ENCODE results near the gene HTR2B. TPM values are rescaled to one million over a fixed set of nuclear protein-coding genes. Genes with fewer than 3 reads are reported as not detected.
"Not testable (repeated sequence)": the region's sequence is repeated elsewhere in the genome, so short reads cannot be mapped to it uniquely, and the experiment has no call there.

HTR2B gene
- total RNA-seq, 4 donors from 2014 or later: 0.20 to 0.60 (median 0.42) TPM; not detected in 1

DNA sequence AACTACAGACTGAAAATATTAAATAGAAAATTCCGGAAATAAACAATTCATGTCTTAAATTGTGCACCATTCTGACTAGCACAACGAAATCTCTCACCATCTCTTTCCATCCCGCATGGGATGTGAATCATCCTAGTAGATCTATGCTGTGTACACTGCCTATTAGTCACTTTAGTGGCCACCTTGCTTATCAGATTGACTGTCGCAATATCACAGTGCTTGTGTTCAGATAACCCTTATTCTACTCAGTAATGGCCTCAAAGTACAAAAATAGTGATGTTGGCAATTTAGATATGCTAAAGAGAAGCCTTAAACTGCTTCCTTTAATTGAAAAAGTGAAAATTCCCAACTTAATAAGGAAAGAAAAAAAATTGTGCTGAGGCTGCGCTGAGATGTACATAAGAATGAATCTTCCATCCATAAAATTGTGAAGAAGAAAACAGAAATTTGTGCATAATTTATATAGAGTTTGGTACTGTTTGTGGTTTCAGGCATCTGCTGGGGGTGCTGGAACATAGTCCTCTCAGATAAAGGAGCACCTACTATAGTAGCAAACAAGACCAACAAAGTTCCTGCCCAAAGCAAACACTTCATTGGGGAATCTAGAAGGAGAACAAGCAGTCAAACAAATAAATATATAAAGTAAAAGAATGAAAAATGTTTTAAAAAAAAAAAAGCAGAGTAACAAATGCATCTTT is 56.2 kb downstream of the HTR2B start:
- DNase-seq (ENCODE audit: low spot score in 2 of 2): no peak
- Histone ChIP-seq H3K4me1 (no peaks in the 10 kb centered on the region), H3K36me3 (peaks cover 0 to 90% (median 4%) of the 10 kb centered on the region in 3 donors), H3K4me3 (no peak overlapping the region), H3K27ac (no peak overlapping the region), H3K9me3 (no peaks in the 10 kb centered on the region), H3K27me3 (no peaks in the 10 kb centered on the region)
- TF ChIP-seq, protein P1, sequence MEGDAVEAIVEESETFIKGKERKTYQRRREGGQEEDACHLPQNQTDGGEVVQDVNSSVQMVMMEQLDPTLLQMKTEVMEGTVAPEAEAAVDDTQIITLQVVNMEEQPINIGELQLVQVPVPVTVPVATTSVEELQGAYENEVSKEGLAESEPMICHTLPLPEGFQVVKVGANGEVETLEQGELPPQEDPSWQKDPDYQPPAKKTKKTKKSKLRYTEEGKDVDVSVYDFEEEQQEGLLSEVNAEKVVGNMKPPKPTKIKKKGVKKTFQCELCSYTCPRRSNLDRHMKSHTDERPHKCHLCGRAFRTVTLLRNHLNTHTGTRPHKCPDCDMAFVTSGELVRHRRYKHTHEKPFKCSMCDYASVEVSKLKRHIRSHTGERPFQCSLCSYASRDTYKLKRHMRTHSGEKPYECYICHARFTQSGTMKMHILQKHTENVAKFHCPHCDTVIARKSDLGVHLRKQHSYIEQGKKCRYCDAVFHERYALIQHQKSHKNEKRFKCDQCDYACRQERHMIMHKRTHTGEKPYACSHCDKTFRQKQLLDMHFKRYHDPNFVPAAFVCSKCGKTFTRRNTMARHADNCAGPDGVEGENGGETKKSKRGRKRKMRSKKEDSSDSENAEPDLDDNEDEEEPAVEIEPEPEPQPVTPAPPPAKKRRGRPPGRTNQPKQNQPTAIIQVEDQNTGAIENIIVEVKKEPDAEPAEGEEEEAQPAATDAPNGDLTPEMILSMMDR (IDR thresholded peaks at IDR 0.05): no peak
- 93 to 96% methylated on average over 5 of the region's 5 CpGs for WGBS, 2 donors

DNA sequence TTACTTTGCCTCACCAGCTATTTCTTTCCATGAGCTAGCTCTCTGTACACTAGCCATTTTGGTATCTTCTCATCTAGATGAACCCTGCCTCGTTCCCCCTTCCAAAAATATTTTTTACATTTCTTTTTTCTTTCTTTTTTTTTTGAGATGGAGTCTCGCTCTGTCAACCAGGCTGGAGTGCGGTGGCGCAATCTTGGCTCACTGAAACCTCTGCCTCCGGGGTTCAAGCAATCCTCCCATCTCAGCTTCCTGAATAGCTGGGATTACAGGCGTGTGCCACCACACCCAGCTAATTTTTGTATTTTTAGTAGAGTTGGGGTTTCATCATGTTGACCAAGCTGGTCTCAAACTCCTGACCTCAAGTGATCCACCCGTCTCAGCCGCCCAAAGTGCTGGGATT is 57.3 kb downstream of the HTR2B start:
- H3K36me3 ChIP-seq: peaks cover 0 to 94% (median 4%) of the 10 kb centered on the region in 3 donors
- H3K4me1 ChIP-seq: not testable (repeated sequence)
- WGBS, 2 donors: 87 to 93% methylated on average over 8 of the region's 8 CpGs

DNA sequence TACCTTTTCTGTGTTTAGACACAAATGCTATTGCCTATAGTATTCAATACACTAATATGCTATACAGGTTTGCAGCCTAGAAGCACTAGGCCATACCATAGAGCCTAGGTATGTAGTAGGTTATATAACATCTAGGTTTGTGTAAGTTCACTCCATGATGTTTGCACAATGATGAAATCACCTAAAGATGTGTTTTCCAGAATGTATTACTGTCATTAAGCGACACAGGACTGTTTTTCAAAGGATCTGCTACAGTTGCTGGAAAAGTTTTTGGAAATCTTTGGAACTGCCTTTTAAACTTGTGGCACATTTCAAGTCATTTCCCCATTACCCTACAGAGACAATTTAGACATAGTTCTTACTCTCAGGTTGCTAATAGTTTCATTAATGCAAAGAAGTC is 58.9 kb downstream of the HTR2B start:
- Histone ChIP-seq H3K9me3 (no peaks in the 10 kb centered on the region), H3K4me3 (no peak overlapping the region), H3K36me3 (peaks cover 0 to 94% (median 4%) of the 10 kb centered on the region in 3 donors), H3K27me3 (no peaks in the 10 kb centered on the region), H3K27ac (no peak overlapping the region), H3K4me1 (peaks cover 0 to 3% (median 0%) of the 10 kb centered on the region in 4 donors)
- 93 to 100% methylated on average over 1 of the region's 1 CpG for WGBS, 2 donors
- no peak for TF ChIP-seq EP300 (IDR thresholded peaks at IDR 0.05)
- TF ChIP-seq, protein P1 (IDR thresholded peaks at IDR 0.05): no peak
- TF ChIP-seq POLR2A (IDR thresholded peaks at IDR 0.05): no peak
- no peak for DNase-seq (ENCODE audit: low spot score in 2 of 2)

More for the DNA sequence above, 57.3 kb downstream of the HTR2B start:
- not testable (repeated sequence) for H3K9me3 ChIP-seq; H3K27ac ChIP-seq; H3K4me3 ChIP-seq; DNase-seq (ENCODE audit: low spot score in 2 of 2); H3K27me3 ChIP-seq

DNA sequence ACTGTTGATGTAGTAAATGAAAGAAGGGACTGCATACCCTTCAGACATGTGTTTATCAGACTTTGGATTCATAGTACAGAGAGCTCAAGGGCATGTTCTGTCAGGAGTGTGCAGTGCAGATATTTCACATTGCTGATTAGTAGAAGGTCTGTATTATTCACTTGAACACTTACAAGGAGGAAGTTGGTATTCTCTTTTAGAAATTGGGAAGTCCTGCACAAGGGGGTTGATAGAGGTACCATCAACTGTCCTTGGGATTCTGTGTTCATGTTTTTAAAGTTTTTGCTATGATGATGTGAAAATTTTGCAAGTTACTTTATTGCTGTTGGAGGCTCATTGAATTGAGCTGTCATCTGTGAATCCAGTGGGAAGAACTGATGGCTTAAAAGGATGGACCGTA is 61.5 kb downstream of the HTR2B start:
- 95 to 100% methylated on average over 1 of the region's 1 CpG for WGBS, 2 donors
- no peak for DNase-seq (ENCODE audit: low spot score in 2 of 2)
- Histone ChIP-seq H3K36me3 (peaks cover 0 to 70% (median 4%) of the 10 kb centered on the region in 3 donors), H3K27me3 (no peaks in the 10 kb centered on the region), H3K4me3 (no peak overlapping the region), H3K4me1 (peaks cover 0 to 28% (median 10%) of the 10 kb centered on the region in 4 donors), H3K27ac (no peak overlapping the region), H3K9me3 (no peaks in the 10 kb centered on the region)
- no peak for TF ChIP-seq EP300 (IDR thresholded peaks at IDR 0.05)

DNA sequence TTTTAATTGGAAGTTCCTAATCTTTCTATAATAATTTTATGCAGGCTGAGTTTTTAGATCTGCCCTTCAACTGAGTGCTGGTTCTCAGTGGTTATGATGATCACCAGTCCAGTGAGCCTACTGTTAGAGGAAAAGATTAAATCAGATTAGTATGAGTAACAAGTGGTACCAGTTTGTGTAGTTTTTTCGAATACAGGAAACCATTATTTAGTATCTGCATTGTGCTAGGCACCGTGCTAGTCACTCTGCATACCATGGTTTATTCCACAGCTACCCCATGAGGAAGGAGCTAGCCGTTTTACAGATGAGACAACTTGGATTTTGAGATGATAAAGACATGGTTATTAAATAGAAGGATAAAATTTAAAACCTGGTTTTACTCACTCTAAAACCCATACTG is 62.1 kb downstream of the HTR2B start:
- Histone ChIP-seq H3K4me1 (peaks cover 0 to 34% (median 16%) of the 10 kb centered on the region in 4 donors), H3K9me3 (no peaks in the 10 kb centered on the region), H3K36me3 (peaks cover 0 to 65% (median 4%) of the 10 kb centered on the region in 3 donors), H3K27ac (no peak overlapping the region), H3K4me3 (no peak overlapping the region), H3K27me3 (no peaks in the 10 kb centered on the region)
- DNase-seq (ENCODE audit: low spot score in 2 of 2): no peak
- 93% methylated on average over 3 of the region's 3 CpGs for WGBS, 2 donors
- TF ChIP-seq POLR2A (IDR thresholded peaks at IDR 0.05): no peak
- TF ChIP-seq, protein P1 (IDR thresholded peaks at IDR 0.05): no peak
- no peak for TF ChIP-seq EP300 (IDR thresholded peaks at IDR 0.05)

DNA sequence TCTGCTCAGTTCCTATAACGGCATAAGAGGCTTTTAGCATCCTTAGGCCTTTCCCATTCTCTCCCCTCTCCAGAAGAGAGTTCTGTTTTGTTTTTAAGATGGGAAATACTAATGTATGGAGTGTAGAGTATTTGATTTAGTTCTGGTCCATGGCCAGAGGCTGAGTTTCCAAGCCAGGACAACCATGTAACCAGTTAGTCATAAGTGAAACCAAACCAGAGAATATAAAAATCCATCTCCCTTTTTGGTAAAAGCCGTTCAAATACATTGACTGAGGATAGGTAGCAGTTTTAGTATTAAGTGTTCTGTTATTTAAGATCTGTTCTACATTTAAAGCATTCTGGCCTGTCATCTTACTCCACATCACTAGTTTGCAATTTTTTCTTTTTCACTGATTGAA is 65.1 kb downstream of the HTR2B start:
- TF ChIP-seq POLR2A (IDR thresholded peaks at IDR 0.05): no peak
- TF ChIP-seq, protein P1 (IDR thresholded peaks at IDR 0.05): no peak
- no peak for TF ChIP-seq EP300 (IDR thresholded peaks at IDR 0.05)
- H3K4me3 ChIP-seq: no peak overlapping the region
- DNase-seq (ENCODE audit: low spot score in 2 of 2): no peak
- H3K4me1 ChIP-seq: peaks cover 0 to 37% (median 21%) of the 10 kb centered on the region in 4 donors
- peaks cover 0 to 37% (median 0%) of the 10 kb centered on the region in 3 donors for H3K36me3 ChIP-seq
- no peak overlapping the region for H3K27ac ChIP-seq
- H3K27me3 ChIP-seq: no peaks in the 10 kb centered on the region
- WGBS, 2 donors: 83 to 84% methylated on average over 2 of the region's 2 CpGs
- H3K9me3 ChIP-seq: no peaks in the 10 kb centered on the region

All from tibial nerve (tissue), 4 donors.